Inflammatory macrophage treated with lipopolysaccharide for 1 hour (primary cell): Measurements from ENCODE around the gene NUCKS1.
A peak's percentile ranks its signal among the peaks of the same experiment; 100 is the strongest.
"Not testable (repeated sequence)": the region's sequence is repeated elsewhere in the genome, so short reads cannot be mapped to it uniquely, and the experiment has no call there.

Experiments used
- DNase-seq, 2 donors: peaks; one replicate each; pipeline ENCODE4 v3.0.0-alpha.2; 2020 to 2022

The NUCKS1 gene

DNA sequence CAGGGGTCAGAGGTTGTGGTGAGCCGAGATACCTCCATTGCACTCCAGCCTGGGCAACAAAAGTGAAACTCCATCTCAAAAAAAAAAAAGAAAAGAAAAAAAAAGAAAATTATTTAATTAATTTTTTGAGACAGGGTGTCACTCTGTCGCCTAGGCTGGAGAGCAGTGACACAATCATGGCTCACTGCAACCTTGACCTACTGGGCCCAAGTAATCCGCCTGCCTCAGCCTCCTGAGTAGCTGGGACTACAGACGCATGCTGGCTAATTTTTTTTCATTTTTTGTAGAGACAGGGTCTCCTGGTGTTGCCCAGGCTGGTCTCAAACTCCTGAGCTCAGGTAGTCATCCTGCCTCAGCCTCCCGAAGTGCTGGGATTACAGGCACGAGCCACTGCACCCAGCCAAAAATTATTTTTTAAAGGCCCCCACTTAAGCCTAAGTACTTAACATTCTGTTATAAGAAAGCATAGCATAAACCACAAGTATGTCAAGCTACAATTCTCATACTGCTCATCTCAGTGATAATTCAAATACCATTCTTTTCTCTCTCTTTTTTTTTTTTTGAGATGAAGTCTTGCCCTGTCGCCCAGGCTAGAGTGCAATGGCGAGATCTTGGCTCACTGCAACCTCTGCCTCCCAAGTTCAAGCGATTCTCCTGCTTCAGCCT is 19.9 kb downstream of the NUCKS1 start:
- no peak for DNase-seq

DNA sequence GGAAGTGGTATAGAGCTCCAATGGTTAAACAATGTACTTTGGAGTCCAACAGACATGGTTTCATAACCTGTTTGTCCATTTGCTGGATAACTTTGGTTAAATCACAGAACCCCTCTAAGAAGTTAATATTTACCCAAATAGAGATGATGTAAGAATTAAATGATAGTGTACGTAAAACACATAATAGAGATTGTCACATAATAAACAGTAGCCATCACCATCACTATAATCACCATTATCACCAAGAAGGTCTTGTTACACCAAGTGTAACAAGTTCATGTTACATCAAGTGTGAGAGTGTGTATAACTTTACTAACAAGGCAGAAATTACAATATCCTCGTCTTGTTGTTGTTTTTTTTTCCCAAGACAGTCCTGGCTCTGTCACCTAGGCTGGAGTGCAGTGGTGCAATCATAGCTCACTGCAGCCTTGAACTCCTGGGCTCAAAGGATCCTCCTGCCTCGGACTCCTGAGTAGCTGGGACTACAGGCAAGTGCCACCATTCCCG is 23.3 kb downstream of the NUCKS1 start:
- no peak for DNase-seq

DNA sequence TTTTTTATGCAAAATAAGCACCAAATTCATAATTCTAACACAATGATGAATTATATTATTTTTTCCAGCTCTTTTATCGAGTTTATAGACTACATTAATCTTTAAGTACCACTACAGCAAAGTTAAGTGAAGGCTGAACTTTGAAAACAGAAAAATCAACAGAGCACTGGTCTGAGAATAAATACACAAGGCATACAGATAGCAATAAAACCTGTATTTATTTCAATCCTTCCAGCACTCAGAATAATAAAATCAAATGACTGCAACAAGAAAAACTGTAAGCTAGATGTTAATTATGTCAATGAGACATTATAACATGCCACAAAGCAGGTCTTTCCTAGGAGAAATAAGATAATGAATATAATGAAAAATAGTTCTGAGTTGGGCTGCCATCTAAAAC is 24.5 kb downstream of the NUCKS1 start:
- DNase-seq, result no peak

DNA sequence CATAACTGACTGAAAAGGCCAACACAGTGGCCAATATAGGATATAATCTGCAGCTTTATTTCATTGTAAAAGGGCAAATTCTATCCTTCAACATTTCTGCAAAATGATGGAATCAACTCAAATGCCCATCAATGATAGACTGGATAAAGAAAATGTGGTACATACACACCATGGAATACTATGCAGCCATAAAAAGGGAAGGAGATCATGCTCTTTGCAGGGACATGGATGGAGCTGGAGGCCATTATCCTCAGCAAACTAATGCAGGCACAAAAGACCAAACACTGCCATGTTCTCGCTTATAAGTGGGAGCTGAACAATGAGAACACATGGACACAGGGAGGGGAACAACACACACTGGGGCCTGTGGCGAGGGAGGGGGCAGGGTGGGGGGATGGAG is 29.2 kb downstream of the NUCKS1 start:
- not testable (repeated sequence) for DNase-seq

DNA sequence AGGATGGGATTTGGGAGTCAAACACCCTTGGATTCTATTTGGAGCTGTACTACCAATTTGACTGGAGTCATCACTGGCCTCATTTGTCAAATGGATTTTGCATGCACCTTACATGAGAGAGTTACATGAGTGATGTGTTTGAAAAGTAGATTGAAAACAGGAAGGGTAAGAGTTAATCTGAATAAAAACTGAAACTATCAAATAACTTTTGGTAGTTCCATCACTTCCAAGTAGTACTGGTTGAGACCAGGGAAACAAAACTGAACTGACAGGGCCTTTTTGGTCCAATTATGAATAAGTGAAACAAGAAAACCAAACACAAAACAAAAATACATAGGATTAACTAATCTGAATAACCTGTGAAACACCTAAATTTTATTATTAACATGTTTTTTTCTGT is 30.2 kb downstream of the NUCKS1 start:
- no peak for DNase-seq

DNA sequence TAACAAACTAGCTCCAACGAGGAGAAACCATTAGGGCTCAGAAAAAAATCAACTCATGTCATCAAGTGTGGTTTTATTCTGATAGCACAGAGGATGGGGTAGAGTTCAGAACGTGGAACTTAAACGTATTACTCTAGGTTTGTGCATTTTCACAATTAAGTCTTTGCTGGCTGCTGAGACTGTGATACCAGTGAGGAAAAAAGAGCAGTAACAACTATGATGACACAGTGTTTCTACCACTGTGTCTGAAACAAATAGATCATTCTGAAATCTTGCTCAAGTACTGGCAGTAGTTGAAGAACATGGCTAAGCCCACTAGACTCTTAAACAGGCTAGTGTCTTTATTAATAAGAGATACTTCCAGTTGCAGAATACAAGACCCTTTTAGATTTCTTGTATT is 31.0 kb downstream of the NUCKS1 start:
- DNase-seq, result no peak

DNA sequence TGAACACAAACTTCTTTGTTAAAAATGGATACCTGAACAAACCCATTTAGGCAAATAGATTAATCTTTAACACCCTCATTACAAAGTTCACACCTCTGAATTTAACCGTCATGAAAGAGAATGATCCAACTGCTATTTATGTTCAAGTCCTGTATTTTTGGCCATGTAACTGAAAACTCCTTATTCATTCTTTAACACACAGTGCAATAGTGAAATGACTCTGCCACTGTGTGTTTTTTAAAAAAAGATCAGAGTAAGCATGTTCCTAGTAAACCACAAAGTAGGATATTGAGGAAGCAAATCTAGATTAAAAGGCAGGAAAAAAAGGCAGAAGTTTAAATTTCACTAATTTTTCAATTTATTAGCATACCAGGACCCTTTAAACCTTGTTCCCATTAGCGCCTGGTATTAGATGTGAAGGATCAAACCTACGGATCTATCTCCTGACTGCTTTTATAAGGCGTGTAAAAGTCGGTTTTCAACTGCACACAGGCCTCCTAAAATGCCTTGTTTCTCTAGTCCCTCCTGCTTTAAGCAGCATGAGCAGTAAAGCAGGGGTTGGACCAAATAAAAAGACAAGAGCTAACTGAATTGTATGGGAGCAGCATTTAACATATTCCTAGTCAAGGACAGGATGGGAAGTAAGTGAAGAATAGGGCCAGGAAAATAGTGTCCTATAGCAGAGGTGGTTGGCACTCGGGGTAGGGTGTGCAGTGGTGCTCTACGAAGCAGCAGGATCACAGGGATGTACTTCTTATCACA is 33.4 kb downstream of the NUCKS1 start:
- no peak for DNase-seq

DNA sequence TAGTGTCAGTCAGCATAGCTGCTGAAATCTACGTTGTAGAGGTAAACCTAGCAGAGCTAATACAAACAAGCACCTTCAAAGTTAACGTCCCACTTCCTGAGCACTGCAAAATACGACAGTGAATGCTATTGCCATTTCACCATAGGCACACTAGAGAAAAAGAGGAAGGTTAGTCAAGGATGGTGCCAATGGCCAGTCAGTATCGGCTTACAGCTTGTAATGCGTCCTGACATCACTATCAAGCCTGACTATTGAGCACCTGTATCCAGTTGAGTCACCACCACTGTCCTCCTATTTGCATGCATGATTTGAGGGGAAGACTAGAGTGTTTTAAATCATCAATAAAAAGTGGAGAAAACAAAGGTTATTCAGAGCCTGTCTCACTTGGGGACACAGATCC is 34.4 kb downstream of the NUCKS1 start:
- DNase-seq, result peak; percentile 51 to 56

DNA sequence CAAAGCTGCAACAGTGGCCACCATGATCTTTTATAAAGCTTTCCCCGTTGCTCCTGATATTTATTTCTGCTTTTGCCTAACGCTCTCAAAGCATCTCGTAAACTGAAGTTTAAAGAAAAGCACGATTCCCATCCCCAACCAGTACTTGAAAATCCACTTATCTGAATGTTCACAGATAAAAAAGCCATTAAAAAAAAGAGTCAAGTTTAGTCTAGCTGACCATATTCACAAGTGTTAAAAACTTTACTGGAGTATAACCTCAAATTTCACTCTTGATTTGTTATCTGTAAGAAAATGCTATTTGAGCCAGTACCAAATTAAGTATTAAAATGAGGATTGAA is 35.1 kb downstream of the NUCKS1 start:
- DNase-seq, result no peak

DNA sequence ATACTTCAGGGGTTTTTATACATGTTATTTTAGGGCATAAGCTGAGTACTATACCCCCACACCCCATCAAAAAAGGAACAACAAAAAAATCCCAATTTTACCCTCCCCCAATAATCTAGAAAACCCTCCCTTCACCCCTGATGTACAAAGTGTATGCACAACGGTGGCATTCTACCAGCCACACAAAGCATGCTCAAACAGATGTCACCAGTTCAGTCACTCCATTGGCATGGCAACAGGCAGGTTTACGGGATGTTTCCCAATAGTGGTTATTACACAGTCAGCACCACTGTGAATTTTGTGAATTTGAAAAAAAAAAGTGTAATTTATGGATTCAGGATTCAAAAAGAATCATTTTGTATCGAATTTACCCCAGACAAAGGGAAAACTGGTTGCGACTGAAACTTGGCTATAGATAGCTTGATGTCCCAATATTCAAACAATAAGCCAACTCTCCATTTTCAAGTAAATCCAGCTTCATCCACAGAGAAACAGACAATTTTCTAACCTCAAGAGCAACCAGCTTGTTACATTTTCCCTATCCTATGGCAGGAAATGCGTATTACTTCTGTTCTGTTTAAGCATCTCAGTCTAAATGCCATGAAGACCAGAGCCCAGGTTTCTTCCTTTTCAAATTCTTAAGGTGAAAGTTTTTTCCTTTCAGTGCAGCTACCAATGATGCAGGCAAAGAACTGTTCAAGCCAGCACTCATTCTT is 35.6 kb downstream of the NUCKS1 start:
- DNase-seq, result no peak

DNA sequence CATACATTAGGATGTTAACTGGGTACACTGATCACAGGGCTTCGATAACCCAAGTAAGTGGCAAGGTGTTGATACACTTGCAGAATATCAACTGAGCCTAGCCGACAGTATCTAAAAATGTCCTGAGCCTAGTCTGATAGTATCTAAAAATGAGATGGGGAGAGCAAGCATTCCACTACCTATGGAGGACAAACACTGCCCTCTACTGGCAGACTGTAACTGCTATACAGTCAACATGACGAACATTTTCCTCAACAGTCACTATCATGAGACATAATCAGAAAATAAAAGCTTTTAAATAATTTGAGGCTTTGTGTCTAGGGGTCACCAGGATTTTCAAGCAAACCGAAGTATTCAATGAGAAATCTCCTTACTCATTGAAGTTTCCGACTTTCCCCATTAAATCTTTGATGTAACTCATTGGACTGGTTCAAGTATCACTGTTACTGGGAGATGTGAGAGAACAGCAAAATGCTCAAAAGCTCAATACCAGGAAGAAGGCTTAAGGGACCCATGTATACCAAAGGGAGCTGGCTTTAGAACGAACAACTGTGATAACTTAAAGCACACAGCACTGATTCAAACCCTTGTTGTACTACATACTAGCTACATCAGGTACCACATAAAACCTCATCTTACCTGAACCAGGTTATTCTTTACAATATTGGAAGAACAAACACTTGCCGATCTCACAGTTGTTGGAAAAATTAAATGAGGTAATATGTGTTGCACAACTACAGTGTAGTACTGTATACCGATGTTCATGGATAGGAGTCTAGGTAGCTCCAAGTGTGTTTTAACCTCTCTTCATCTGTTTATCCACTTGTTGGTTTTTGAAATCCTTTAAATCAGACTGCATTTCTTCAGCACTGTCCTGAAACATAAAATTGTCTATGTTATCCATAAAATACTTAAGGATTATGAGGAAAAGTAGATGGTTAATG is 38.6 kb downstream of the NUCKS1 start:
- peak; percentile 72 to 95 for DNase-seq

DNA sequence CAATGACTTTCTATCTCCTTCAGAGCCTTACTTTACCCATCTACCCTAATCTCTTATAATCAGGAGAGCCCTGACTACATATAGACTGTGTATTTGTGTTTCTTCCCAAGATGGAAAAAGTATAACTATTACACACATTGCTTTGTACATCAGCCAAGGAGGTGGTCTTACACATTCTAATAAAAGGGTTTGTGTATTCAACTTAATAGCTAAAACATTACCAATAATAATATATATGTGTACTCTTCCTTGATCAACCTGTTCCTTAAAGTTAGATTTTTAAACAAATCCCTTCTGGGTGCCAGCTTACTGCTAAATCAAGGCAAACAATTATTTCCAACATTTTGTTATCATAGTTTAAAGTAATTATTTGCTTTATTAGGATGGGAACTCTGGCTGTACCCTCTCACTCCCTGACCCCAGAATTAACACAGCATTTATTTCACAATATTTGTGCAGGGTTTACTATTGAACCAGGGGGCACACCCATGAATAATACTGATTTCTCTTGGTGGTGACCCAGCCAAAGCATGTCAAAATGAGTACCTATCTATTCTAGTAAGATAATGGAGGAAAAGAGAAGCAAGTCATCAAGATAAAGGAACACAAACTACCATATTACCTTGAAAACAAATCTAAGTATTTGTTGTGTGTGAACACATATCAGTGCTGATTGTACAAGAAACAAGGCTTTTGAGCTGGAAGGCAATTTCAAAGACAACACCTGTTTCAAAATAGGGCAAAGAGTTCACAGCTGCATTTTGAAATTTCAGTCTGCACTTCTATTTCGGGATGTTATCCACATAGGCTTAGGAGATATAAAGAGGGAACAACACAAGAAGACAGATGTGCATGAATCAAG is 39.5 kb downstream of the NUCKS1 start:
- no peak for DNase-seq

DNA sequence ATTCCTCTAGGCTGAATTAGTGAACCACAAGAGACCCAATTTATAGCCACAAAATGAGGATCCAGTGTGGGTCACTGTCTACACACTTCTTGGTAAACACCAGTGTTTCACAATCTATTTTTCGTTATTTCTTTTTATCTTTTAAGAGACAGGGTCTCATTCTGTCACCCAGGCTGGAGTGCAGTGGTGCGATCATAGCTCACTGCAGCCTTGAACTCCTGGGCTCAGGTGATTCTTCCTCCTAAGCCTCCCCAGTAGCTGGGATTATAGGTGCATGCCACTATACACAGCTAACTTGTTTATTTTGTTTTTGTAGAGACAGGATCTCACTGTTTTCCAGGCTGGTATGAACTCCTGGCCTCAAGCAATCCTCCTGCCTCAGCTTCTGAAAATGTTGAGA is 40.3 kb downstream of the NUCKS1 start:
- DNase-seq, result no peak

DNA sequence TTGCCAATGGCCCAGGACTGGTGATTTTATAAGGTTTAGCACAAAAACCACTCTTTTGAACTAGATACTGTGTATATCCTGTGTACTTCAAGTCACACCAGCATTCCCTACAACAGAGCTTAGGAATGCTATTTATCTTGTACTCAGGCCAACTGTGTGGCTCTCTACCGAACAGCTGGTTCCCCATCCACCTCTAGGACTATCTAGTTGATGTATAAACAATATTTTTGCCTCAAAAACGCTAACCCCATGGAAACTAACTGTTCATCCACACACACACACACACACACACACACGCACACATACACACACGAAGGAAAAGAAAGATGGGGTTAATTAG is 41.0 kb downstream of the NUCKS1 start:
- no peak for DNase-seq

DNA sequence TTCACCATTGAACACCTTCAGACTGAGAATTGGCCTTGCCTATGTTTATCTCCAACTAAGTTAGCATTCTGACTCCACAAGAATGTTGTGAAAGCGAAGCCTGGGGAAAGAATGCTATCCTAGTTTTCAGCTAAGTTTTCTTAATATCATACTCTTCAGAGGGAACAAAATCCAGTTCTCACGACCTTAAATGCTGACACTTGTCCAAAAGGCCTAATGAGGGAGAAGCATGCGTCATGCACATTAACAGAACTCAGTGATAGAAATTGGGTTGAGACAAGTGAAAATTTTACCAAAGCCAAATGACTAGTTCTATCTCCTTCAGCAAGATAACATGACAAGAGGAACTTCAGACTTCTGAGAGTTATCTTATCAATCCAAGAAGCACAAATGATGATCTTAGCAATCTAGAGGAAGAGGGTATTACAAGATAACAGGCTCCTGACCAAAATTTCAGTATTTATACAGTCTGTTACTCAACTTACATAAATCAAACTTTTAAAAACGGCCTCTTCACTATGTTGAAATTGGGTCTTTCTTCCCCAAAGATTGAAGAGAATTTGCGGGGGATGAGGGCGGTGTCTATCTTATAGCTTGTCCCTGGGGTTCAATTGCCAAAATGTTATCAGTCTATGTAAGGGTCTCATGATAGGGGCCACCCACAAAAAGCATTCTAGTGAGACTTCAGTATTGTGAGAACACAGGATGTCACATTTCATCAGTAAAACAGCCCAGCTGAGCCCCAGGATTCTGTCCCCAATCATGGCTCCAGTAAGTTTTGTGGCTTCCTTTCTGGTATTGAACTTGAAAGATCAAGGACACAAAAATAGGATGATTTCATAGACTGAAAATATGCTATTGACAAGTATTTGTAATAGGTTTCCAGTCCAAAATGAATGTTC is 43.1 kb downstream of the NUCKS1 start:
- DNase-seq, result peak; percentile 49 to 74

DNA sequence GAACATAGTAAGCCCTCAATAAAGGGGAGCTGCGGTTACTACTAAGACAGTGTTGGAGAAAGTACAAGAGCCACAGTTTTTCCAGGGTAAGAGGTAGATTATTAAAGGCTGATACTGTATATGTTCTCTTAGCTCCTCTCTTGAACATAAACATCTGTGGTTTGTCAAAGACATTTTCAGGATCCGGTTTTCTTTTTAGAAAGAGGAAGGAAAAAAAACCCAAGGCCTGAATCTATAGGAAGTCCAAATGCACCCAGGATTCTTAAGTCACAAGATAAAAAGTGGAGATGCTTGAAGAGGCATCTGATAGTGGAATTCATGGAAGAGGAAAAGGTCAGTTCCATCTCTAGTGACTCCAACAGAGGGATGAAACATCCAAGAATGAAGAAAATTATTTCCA is 45.1 kb downstream of the NUCKS1 start:
- peak; percentile 51 to 66 for DNase-seq

DNA sequence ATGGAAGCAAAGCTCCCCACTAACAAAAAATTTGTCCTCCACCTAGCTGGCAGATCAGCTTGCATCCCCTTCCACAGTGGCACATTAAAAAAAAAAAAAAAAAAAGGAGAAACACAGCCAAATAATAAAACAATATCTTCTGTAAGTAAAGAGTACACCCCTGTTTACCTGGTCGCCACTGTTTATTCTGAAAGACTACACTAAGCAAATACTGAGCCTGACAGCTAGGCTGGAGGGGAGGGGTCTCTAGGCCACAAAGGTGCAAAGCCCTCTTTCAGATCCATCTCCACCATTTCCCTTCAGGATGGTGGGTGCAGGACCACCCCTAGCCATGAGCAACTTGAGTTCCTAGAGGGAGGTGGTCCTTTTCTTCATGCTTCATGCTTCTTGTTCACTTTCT is 46.9 kb downstream of the NUCKS1 start:
- no peak for DNase-seq

DNA sequence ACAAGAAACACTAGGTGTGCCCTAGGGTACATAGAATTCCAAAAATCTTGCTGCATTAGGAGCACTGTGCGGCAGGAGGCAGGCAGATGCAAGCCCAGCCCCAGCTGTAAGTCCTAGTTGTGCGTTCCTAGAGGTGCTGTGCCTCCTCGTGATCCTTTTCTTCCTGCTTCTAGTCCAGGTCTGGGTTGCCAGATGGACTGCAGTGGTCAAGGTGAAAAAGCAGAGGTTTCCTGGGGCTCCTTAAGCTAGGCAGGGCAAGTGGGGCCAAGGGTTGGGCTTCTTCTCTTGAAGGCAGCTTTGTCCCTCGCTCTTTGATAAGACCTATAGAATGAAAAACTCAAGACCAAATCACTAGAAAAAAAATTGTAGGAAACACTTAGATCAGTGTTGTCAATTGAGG is 48.1 kb downstream of the NUCKS1 start:
- DNase-seq, result no peak

DNA sequence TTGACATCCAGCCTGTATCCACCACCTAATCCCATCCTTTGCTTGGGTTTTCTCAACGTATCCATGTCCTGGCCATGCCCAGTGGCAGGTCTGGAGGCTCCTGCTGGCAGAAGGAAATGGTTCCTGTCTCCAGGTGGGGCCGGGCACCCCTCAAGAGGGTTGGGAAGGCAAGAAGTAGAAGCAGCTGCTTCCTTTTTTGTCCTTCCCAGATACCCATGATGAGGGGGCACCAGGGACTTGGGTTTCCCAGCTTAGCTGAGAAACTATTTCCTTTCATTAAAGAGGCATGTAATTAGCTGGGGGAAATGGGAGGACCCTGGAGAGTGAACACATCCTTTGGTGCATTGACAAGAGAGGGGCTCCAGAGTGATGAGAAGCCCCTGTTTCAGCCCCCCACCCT is 48.6 kb downstream of the NUCKS1 start:
- DNase-seq, result no peak

DNA sequence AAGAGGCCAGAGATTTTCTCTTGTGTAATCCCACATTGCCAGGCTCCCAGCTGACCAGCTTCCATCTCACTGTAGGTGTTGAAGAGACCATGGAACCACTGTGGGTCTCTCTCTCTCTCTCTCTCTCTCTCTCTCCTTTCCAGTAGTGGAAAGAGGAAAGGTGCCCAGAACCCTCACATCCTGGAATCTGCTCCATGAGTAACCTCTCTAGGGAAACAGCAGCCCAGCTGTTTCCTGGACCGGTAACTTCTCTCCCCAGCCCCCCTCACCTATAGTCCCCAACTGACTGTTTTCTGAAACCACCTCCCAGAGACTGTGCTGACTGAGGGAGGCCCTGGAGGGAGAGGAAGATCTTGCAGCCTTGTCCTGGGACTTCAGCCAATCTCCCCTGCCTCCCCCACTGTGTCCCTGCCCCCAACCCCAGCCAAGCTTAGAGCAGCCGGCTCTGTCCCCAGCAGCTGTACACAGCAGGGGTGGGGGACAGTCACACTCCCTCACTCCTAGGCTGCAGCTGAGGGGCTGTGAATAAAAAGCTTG is 49.0 kb downstream of the NUCKS1 start:
- DNase-seq, result no peak

DNA sequence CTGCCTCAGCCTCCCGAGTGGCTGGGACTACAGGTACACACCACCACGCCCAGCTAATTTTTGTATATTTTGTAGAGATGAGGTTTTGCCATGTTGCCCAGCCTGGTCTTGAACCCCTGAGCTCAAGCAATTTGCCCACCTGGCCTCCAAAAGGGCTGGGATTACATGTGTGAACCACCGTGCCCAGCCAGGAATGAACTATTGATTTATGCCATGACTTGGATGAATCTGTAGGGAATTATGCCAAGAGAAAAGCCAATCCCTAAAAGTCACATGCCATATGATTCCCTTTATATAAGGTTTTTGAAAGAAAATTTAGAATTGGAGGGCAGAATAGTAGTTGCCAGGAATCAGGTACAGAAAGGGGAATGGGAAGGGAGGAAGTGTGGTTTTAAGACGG is 50.6 kb downstream of the NUCKS1 start:
- DNase-seq, result no peak
